ENCODE data around the gene BCL2L13. TPM values are rescaled to one million over a fixed set of nuclear protein-coding genes. Genes with fewer than 3 reads are reported as not detected.

Gene BCL2L13
- polyA plus RNA-seq, 1 donor (not counting 4 experiments of a cell fraction or from before 2014, with no cell fraction given) = 51.0 TPM

- no peak for DNase-seq (ENCODE audit: low read depth, low spot score)
- no peak overlapping the region for H2AFZ ChIP-seq (ENCODE audit: control insufficient read depth, low read length)
- FAIRE-seq = no peak
- H4K20me1 ChIP-seq (ENCODE audit: control insufficient read depth, extremely low read depth, insufficient read depth, low read length) = peaks cover 13% of the 10 kb centered on the region
- peaks cover 13% of the 10 kb centered on the region for H3K4me1 ChIP-seq (ENCODE audit: control insufficient read depth, extremely low read depth, insufficient read depth, low read length)
- no peaks in the 10 kb centered on the region for H3K9me3 ChIP-seq (ENCODE audit: control insufficient read depth, low read depth, low read length)
- no peak overlapping the region for H3K27ac ChIP-seq (ENCODE audit: control insufficient read depth, insufficient read depth, low read length)
- H3K9ac ChIP-seq (ENCODE audit: control insufficient read depth, extremely low read depth, insufficient read depth, low read length) = no peak overlapping the region
- no peaks in the 10 kb centered on the region for H3K36me3 ChIP-seq (ENCODE audit: control insufficient read depth in 2 of 2, extremely low read depth in 1 of 2, insufficient read depth in 2 of 2, low read length in 2 of 2)
- dilution Hi-C loops (cut with MboI; ENCODE audit: extremely low pct_ligation_motif_present, low sequenced_read_pairs) = no loop called here
- TF ChIP-seq CTCF (optimal IDR thresholded peaks at IDR 0.05 in 1 of 3, IDR thresholded peaks at IDR 0.05 in 1 of 3, conservative IDR thresholded peaks at IDR 0.05 in 1 of 3; ENCODE audit: extremely low read depth in 1 of 3, insufficient read depth in 2 of 3, low read length in 3 of 3) (no peak), EZH2 (IDR thresholded peaks at IDR 0.05; ENCODE audit: low read length) (no peak)
- peaks cover 11% of the 10 kb centered on the region for H3K27me3 ChIP-seq (ENCODE audit: control insufficient read depth, extremely low read depth, insufficient read depth, low read length)
- H3K4me3 ChIP-seq (ENCODE audit: control insufficient read depth in 2 of 3, extremely low read depth in 1 of 3, insufficient read depth in 2 of 3, low read depth in 1 of 3, low read length in 3 of 3) = peak overlapping the region in 2 of 3 experiments; percentile 57 to 60
- no peaks in the 10 kb centered on the region for H3K9me1 ChIP-seq (ENCODE audit: control insufficient read depth, extremely low read depth, insufficient read depth, low read length)
- peak overlapping the region; percentile 97 for H3K4me2 ChIP-seq (ENCODE audit: control insufficient read depth, extremely low read depth, insufficient read depth, low read depth, low read length)
- H3K79me2 ChIP-seq (ENCODE audit: control insufficient read depth, insufficient read depth, low read length) = peaks cover 11% of the 10 kb centered on the region
Observed at GRCh38 chr22:17774926-17775685, 136.5 kb downstream of the BCL2L13 start.

DNA sequence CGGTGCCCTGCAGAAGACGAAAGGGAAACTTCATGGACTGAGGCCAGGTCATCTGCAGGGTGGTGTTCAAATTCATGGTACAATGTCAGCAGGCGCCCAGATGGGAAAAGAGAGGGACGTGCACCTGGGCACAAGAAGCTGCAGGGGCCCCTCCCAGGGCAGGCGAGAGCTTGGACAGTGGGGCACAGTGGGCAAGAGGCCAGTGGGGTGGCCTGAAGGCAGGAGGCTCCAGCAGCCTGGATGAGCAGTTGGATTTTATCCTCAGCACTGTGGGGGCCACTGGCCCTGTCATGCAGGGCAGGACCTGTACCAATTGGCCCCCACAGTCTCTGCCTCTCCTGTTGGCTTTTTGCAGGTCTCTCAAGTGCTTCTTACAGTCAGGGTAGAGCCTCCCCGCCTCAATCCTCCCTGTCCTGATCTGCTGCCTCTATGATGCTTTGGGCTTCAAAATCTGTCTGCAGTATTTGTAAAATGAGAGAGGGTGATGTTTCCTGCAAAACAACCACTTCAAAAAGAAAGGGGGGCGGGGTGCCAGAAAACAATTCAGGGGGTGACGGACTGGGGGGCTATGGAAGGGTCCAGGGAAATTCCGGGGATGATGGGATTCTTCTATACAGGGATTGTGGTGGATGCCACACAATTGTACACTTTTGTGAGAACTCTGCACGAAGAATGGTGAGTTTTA, 137.4 kb downstream of the BCL2L13 start:
- no peaks in the 10 kb centered on the region for H3K9me3 ChIP-seq (ENCODE audit: control insufficient read depth, low read depth, low read length)
- H3K4me2 ChIP-seq (ENCODE audit: control insufficient read depth, extremely low read depth, insufficient read depth, low read depth, low read length) = no peak overlapping the region
- TF ChIP-seq EZH2 (IDR thresholded peaks at IDR 0.05; ENCODE audit: low read length) (no peak), CTCF (optimal IDR thresholded peaks at IDR 0.05 in 1 of 3, IDR thresholded peaks at IDR 0.05 in 1 of 3, conservative IDR thresholded peaks at IDR 0.05 in 1 of 3; ENCODE audit: extremely low read depth in 1 of 3, insufficient read depth in 2 of 3, low read length in 3 of 3) (no peak)
- peaks cover 11% of the 10 kb centered on the region for H4K20me1 ChIP-seq (ENCODE audit: control insufficient read depth, extremely low read depth, insufficient read depth, low read length)
- FAIRE-seq = no peak
- no peaks in the 10 kb centered on the region for H3K36me3 ChIP-seq (ENCODE audit: control insufficient read depth in 2 of 2, extremely low read depth in 1 of 2, insufficient read depth in 2 of 2, low read length in 2 of 2)
- peaks cover 11% of the 10 kb centered on the region for H3K27me3 ChIP-seq (ENCODE audit: control insufficient read depth, extremely low read depth, insufficient read depth, low read length)
- no peak overlapping the region for H2AFZ ChIP-seq (ENCODE audit: control insufficient read depth, low read length)
- dilution Hi-C loops (cut with MboI; ENCODE audit: extremely low pct_ligation_motif_present, low sequenced_read_pairs) = no loop called here
- no peak overlapping the region for H3K27ac ChIP-seq (ENCODE audit: control insufficient read depth, insufficient read depth, low read length)
- H3K9ac ChIP-seq (ENCODE audit: control insufficient read depth, extremely low read depth, insufficient read depth, low read length) = no peak overlapping the region
- H3K4me3 ChIP-seq (ENCODE audit: control insufficient read depth in 2 of 3, extremely low read depth in 1 of 3, insufficient read depth in 2 of 3, low read depth in 1 of 3, low read length in 3 of 3) = no peak overlapping the region
- DNase-seq (ENCODE audit: low read depth, low spot score) = no peak
- peaks cover 11% of the 10 kb centered on the region for H3K79me2 ChIP-seq (ENCODE audit: control insufficient read depth, insufficient read depth, low read length)
- no peaks in the 10 kb centered on the region for H3K9me1 ChIP-seq (ENCODE audit: control insufficient read depth, extremely low read depth, insufficient read depth, low read length)
- peaks cover 13% of the 10 kb centered on the region for H3K4me1 ChIP-seq (ENCODE audit: control insufficient read depth, extremely low read depth, insufficient read depth, low read length)
